SJSA1 (cell line): ENCODE data around the gene CST5. TPM values are rescaled to one million over a fixed set of nuclear protein-coding genes. Genes with fewer than 3 reads are reported as not detected.
"Not testable (repeated sequence)": the region's sequence is repeated elsewhere in the genome, so short reads cannot be mapped to it uniquely, and the experiment has no call there.

Experiments used
- DNase-seq, 2 experiments: peaks; one replicate each; pipeline ENCODE4 v3.0.0-alpha.2; 2015 to 2020; ENCODE audit warnings: low spot score in 2 of 2, low read depth in 1 of 2
- H3K27ac ChIP-seq: fragments of 250-450 bp; sonication (Bioruptor Pico); 2 replicates; pipeline ENCODE4 v1.5.1; 2020; ENCODE audit warnings: mild to moderate bottlenecking, moderate library complexity
- H3K27me3 ChIP-seq: fragments of 250-450 bp; sonication (Bioruptor Pico); replicated peaks from 2 replicates; pipeline ENCODE4 v1.5.1; 2020; ENCODE audit warnings: mild to moderate bottlenecking, moderate library complexity
- H3K36me3 ChIP-seq: fragments of 250-450 bp; sonication (Bioruptor Pico); 2 replicates; pipeline ENCODE4 v1.5.1; 2020; ENCODE audit warnings: mild to moderate bottlenecking
- H3K4me1 ChIP-seq: fragments of 250-450 bp; sonication (Bioruptor Pico); replicated peaks from 2 replicates; pipeline ENCODE4 v1.6.1; 2021; ENCODE audit warnings: mild to moderate bottlenecking
- H3K4me3 ChIP-seq: fragments of 250-450 bp; sonication (Bioruptor Pico); 2 replicates; pipeline ENCODE4 v1.5.1; 2020; ENCODE audit warnings: mild to moderate bottlenecking
- H3K9me3 ChIP-seq: fragments of 250-450 bp; sonication (Bioruptor Pico); replicated peaks from 2 replicates; pipeline ENCODE4 v1.5.1; 2020; ENCODE audit warnings: mild to moderate bottlenecking
- total RNA-seq: library from RNA; depleted of rRNA; stranded (reverse); fragments of >200 nt; shearing (Covaris generic); gene quantifications from 2 replicates; pipeline ENCODE4 v1.2.3, GENCODE V29; 2014

CST5 gene
- total RNA-seq, 1 experiment from 2014 or later = not detected

GRCh38 chr20:23917024-23917725 is 37.6 kb upstream of the CST5 start:
- Histone ChIP-seq H3K27me3 (no peaks in the 10 kb centered on the region), H3K9me3 (no peaks in the 10 kb centered on the region), H3K4me3 (no peak overlapping the region), H3K4me1 (peaks cover 35% of the 10 kb centered on the region), H3K27ac (no peak overlapping the region), H3K36me3 (no peaks in the 10 kb centered on the region)
- DNase-seq = no peak

DNA sequence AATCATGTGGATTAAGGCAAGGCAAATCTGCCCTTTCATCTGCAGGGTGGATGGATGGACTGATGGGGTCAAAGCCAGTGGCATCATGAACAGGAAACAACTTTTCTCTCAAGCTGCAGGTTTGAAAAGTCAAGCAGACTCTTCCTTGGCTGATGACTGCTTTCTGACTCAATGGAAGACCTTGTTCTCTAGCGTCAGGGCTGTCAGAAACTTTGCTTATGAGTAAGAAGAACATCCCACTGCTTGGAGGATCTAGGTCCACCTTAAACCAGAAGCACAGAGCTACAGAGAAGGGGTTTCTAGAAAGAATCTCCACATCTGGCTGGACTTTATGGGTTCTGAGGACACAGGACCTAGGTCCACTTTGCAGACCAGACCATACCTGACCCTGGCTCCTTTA is 36.3 kb upstream of the CST5 start:
- Histone ChIP-seq H3K27me3 (no peaks in the 10 kb centered on the region), H3K27ac (no peak overlapping the region), H3K4me3 (no peak overlapping the region), H3K4me1 (peaks cover 24% of the 10 kb centered on the region), H3K36me3 (no peaks in the 10 kb centered on the region), H3K9me3 (no peaks in the 10 kb centered on the region)
- no peak for DNase-seq

DNA sequence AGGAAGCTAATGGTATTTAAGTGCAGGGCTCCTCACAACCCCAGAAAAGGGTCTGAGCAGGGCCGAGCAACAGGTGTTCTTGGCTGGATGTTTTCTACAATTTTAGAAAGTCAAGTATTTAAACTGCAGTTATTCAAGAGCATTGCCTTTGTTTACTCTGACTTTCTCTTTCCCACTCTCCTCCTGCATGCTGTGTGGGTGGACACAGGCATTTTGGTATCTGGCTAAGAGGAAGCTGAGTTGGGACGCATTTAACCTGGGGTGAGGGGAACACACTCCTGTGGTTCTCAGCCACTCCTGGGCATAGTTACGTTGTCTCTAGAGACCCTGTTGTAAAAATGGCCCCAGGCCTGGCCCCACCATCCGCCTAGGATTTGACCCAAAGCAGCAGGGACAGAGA is 34.9 kb upstream of the CST5 start:
- not testable (repeated sequence) for H3K4me3 ChIP-seq, H3K9me3 ChIP-seq, H3K27me3 ChIP-seq, DNase-seq, H3K27ac ChIP-seq, H3K36me3 ChIP-seq
- peaks cover 11% of the 10 kb centered on the region for H3K4me1 ChIP-seq

DNA sequence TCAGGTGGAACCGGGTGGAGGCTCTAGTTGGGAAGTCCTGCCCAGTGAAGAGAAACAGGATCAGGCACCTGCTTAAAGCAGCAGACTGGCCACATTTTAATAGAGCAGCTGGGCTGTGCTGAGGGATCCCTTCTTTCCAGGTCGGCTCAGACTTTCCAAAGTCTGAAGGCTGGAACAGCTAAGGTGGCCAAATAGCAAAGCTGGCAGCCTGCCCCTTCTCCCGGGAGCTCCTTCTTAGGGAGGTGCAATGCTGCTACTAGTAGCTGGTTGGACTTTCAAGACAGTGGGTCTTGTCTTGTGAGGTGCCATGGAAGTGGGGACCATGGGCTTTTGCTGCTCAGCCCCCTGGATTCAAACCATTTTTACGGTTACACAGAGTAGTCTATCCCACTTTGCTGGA is 30.7 kb upstream of the CST5 start:
- Histone ChIP-seq H3K9me3 (peaks cover 11% of the 10 kb centered on the region), H3K36me3 (no peaks in the 10 kb centered on the region), H3K27me3 (no peaks in the 10 kb centered on the region), H3K4me1 (no peaks in the 10 kb centered on the region), H3K4me3 (no peak overlapping the region), H3K27ac (no peak overlapping the region)
- no peak for DNase-seq

- no peak for DNase-seq
- peaks cover 11% of the 10 kb centered on the region for H3K9me3 ChIP-seq
- H3K4me3 ChIP-seq = no peak overlapping the region
- no peak overlapping the region for H3K27ac ChIP-seq
- H3K4me1 ChIP-seq = no peaks in the 10 kb centered on the region
- no peaks in the 10 kb centered on the region for H3K36me3 ChIP-seq
- H3K27me3 ChIP-seq = no peaks in the 10 kb centered on the region
Measured at GRCh38 chr20:23909390-23909789, 29.8 kb upstream of the CST5 start.

GRCh38 chr20:23907579-23907978 is 28.0 kb upstream of the CST5 start:
- Histone ChIP-seq H3K36me3 (no peaks in the 10 kb centered on the region), H3K27ac (no peak overlapping the region), H3K4me3 (no peak overlapping the region), H3K27me3 (no peaks in the 10 kb centered on the region), H3K9me3 (peaks cover 11% of the 10 kb centered on the region), H3K4me1 (no peaks in the 10 kb centered on the region)
- no peak for DNase-seq

GRCh38 chr20:23902396-23902795 is 22.8 kb upstream of the CST5 start:
- H3K4me3 ChIP-seq, H3K9me3 ChIP-seq, H3K4me1 ChIP-seq, DNase-seq, H3K27me3 ChIP-seq, H3K27ac ChIP-seq, H3K36me3 ChIP-seq: not testable (repeated sequence)

GRCh38 chr20:23890867-23891266 is 11.3 kb upstream of the CST5 start:
- H3K4me3 ChIP-seq, DNase-seq, H3K27me3 ChIP-seq, H3K4me1 ChIP-seq, H3K36me3 ChIP-seq, H3K9me3 ChIP-seq, H3K27ac ChIP-seq: not testable (repeated sequence)

DNA sequence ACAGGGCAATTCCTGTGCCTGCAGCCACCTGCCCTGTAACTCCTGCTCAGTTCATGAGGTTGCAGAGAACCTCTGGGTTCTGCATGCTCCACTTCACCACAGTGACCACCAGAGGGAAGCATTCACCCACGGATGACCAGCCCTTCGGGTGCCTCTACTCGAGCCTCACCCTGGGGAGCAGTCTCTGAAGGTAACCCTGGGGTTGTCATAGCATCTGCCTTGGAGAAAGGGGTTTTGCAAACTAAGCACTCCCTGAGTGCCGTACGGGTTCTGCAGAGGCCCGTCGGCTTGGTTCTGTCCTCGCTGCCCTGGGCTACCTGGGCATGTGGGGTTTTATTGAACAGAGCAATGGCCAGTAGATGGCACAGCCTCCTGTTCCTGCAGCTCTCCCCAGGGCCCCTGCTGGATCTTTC is 10.2 kb upstream of the CST5 start:
- Histone ChIP-seq H3K36me3 (no peaks in the 10 kb centered on the region), H3K27ac (no peak overlapping the region), H3K27me3 (no peaks in the 10 kb centered on the region), H3K4me3 (no peak overlapping the region), H3K4me1 (no peaks in the 10 kb centered on the region), H3K9me3 (no peaks in the 10 kb centered on the region)
- peak; percentile 53 to 59 for DNase-seq

GRCh38 chr20:23887856-23888255 is 8.3 kb upstream of the CST5 start:
- Histone ChIP-seq H3K9me3 (no peaks in the 10 kb centered on the region), H3K4me1 (no peaks in the 10 kb centered on the region), H3K36me3 (no peaks in the 10 kb centered on the region), H3K4me3 (no peak overlapping the region), H3K27ac (no peak overlapping the region), H3K27me3 (no peaks in the 10 kb centered on the region)
- DNase-seq = no peak

DNA sequence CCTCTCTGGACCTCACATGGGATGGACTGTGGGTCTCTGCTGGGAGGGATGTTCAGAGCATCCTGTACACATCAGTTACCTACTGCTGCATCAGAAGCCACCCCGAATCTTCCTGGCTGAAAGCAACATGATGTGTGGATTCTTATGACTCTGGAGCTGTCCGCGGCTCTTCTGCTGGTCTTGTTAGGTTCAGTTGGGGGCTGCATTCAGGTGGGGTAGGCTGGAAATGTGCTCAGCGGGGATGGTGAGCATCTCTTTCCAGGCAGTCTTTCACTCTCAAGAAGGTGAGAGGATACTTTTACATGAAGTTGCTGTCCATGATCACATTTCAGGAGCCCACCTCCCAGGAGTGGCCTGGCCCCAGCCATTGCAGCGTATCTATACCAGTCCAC is 5.2 kb upstream of the CST5 start:
- no peak overlapping the region for H3K27ac ChIP-seq
- H3K4me3 ChIP-seq = no peak overlapping the region
- no peaks in the 10 kb centered on the region for H3K9me3 ChIP-seq
- DNase-seq = no peak
- H3K36me3 ChIP-seq = no peaks in the 10 kb centered on the region
- no peaks in the 10 kb centered on the region for H3K27me3 ChIP-seq
- peaks cover 5% of the 10 kb centered on the region; the same call in 1 of the 2 replicates for H3K4me1 ChIP-seq

GRCh38 chr20:23884136-23884770 is 4.7 kb upstream of the CST5 start:
- no peaks in the 10 kb centered on the region for H3K27me3 ChIP-seq
- no peak overlapping the region for H3K27ac ChIP-seq
- no peak for DNase-seq
- H3K4me1 ChIP-seq = peaks cover 6% of the 10 kb centered on the region; the same call in 1 of the 2 replicates
- no peaks in the 10 kb centered on the region for H3K36me3 ChIP-seq
- no peaks in the 10 kb centered on the region for H3K9me3 ChIP-seq
- no peak overlapping the region for H3K4me3 ChIP-seq

DNA sequence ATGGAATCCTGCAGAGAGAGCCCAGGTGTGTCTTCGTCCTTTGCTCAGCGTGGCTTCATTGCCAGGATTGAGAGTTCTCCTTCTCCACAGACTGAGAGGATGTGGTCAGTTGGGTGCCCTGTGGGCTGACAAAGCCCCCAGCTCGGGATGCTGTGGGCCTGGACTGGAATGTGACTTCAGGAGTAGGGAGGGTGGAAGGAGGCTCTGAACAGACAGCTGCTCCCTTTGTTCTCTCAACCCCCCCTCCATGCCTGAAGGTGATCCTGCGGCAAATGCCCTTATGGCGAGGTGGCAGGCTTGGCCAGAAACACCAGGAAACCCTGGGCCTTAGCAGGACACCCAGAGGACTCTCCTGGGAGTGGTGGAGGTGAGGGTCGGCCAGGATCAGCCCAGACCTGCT is 1.8 kb upstream of the CST5 start:
- no peaks in the 10 kb centered on the region for H3K9me3 ChIP-seq
- H3K27me3 ChIP-seq = no peaks in the 10 kb centered on the region
- peaks cover 6% of the 10 kb centered on the region; the same call in 1 of the 2 replicates for H3K4me1 ChIP-seq
- H3K36me3 ChIP-seq = no peaks in the 10 kb centered on the region
- DNase-seq = no peak
- no peak overlapping the region for H3K4me3 ChIP-seq
- no peak overlapping the region for H3K27ac ChIP-seq

DNA sequence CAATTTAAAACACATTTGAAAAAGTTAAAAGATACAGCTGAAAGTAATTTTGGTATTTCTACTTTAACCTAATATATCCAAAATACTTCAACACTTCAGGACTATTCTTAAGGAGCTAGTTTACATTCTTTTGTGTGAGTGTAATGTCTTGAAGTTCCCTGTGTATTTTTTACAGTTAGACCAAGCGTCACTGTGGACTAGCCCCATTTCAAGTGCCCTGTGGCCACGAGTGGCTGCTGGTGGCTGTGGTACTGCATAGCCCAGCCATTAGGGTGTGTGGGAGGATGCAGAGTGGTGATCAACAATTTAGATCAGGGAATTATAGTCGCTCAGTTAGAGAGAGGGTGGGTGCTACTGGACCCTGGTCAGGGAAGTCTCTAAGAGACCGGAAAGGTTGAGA is 869 bp upstream of the CST5 start:
- Histone ChIP-seq H3K27me3 (no peaks in the 10 kb centered on the region), H3K27ac (no peak overlapping the region), H3K4me3 (no peak overlapping the region), H3K36me3 (no peaks in the 10 kb centered on the region), H3K9me3 (no peaks in the 10 kb centered on the region), H3K4me1 (peaks cover 6% of the 10 kb centered on the region; the same call in 1 of the 2 replicates)
- DNase-seq = peak in 1 of 2 experiments; percentile 30
